Skin of body (tissue), 2 donors: ENCODE data around the gene PANK4. TPM values are rescaled to one million over a fixed set of nuclear protein-coding genes. Genes with fewer than 3 reads are reported as not detected.

Source experiments
- DNase-seq: peaks from one replicate; lab custom pipeline; 2025; lab: John Stamatoyannopoulos, UW
- total RNA-seq: library from RNA; depleted of rRNA; stranded (reverse); fragments of >200 nt; gene quantifications from one replicate; pipeline ENCODE4 v1.2.3, GENCODE V29; 2014

The PANK4 gene
- total RNA-seq, 1 donor from 2014 or later: 24.1 TPM

- DNase-seq: no peak
Measured at GRCh38 chr1:2477791-2478499, 48.5 kb downstream of the PANK4 start.

GRCh38 chr1:2477309-2477708 is 49.1 kb downstream of the PANK4 start:
- DNase-seq: no peak

GRCh38 chr1:2476061-2476999 is 50.1 kb downstream of the PANK4 start, which contains the start of gene PLCH2:
PLCH2 (plus strand) TSS chr1:2476289; CDS start chr1:2476589, 300 bp downstream.
- no peak for DNase-seq

GRCh38 chr1:2475571-2475970 is 50.8 kb downstream of the PANK4 start:
- no peak for DNase-seq

GRCh38 chr1:2474933-2475371 is 51.4 kb downstream of the PANK4 start:
- no peak for DNase-seq

- no peak for DNase-seq
Measured at GRCh38 chr1:2474104-2474844, 52.1 kb downstream of the PANK4 start.

- no peak for DNase-seq
Measured at GRCh38 chr1:2473198-2473597, 53.2 kb downstream of the PANK4 start.

GRCh38 chr1:2472561-2473177 is 53.7 kb downstream of the PANK4 start:
- DNase-seq: no peak

GRCh38 chr1:2472109-2472508 is 54.3 kb downstream of the PANK4 start:
- DNase-seq: no peak

GRCh38 chr1:2471587-2472001 is 54.8 kb downstream of the PANK4 start:
- DNase-seq: no peak

GRCh38 chr1:2471159-2471471 is 55.3 kb downstream of the PANK4 start:
- no peak for DNase-seq

- no peak for DNase-seq
Measured at GRCh38 chr1:2470290-2471158, 55.9 kb downstream of the PANK4 start.

GRCh38 chr1:2469103-2469940 is 57.1 kb downstream of the PANK4 start:
- no peak for DNase-seq

- DNase-seq: no peak
Measured at GRCh38 chr1:2468540-2468939, 57.9 kb downstream of the PANK4 start.

- no peak for DNase-seq
Measured at GRCh38 chr1:2468041-2468472, 58.3 kb downstream of the PANK4 start.

GRCh38 chr1:2466958-2467554 is 59.3 kb downstream of the PANK4 start:
- DNase-seq: no peak

- DNase-seq: no peak
Measured at GRCh38 chr1:2466270-2466665, 60.1 kb downstream of the PANK4 start.

- no peak for DNase-seq
Measured at GRCh38 chr1:2465371-2466269, 60.8 kb downstream of the PANK4 start.
